HuH-7.5 (cell line): Measurements from ENCODE around the gene DYNLT5.
"Not testable (repeated sequence)": the region's sequence is repeated elsewhere in the genome, so short reads cannot be mapped to it uniquely, and the experiment has no call there.

Experiments
- DNase-seq: peaks from one replicate; pipeline ENCODE4 v3.0.0; 2011; ENCODE audit warnings: low spot score

DYNLT5 gene

DNA sequence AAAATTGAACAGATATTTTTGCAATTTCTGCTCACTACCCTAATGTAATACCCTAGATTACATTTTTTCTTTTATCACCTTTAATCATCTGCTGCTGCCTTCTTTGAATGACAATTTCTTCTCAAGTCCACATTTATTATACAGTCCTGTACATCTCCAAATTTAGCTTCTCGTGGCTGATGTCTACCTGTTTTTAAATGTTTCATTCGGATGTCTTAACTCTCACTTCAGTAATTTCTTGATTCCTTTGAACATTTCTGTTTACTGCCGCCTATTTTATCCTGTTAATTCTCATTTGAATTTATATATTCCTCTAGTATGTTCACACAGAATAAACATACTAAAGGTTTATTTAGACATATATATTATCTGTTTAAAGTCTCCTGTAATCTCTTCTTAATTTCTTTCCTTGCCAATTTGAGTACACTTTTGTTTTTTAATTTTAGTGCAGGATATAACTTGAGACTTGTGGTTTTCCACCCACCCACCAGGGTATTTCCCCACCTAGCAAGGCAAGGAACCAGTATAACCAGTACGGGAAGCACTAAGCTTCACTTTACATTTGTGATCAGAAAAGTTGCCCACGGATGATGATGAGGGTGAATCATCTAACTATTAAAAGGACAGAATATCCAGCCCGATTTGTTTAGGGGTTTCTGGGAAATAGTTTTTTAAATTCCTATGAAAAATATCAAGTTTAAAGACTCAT lies 36.1 kb downstream of the DYNLT5 start:
- no peak for DNase-seq

DNA sequence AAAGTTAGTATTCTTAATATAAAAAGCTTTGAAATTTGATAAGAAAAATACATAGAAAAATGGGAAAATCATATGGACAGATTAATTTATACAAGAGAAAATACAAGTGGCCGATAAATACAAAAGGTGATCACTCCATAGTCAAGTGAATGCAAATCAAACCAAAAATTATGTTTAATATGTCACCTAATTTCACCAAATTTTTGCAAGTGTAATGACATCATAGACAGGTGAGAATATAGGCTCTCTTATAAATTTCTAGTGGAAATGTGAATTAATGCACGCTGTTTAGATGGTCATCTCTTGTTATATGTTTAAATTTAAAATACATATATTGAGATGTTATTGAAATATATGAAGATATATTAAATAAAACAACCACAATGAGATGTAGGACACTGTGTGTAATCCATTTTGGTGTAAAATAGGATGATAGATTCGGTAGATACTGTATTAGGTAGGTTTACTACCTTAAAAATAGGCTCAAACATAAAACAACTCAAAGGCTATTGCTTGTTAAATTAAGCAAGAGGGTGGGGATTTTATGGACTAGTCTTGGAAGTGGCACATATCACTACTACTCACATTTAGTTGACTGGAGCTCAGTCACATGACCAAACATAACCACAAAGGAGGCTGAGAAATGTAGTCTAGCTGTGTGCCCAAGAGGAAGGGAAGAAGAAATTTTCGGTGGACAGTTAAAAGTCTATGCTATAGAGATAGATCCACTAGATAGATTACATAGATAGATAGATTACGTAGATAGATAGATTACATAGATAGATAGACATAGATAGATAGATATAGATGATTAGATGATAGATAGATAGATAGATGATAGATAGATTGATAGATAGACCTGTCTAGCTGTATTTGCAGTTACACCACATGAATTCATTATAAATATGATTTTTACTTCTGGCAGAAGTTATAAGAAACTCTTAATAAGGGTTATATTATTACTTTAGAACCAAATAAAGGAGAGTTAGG lies 39.7 kb downstream of the DYNLT5 start:
- no peak for DNase-seq

DNA sequence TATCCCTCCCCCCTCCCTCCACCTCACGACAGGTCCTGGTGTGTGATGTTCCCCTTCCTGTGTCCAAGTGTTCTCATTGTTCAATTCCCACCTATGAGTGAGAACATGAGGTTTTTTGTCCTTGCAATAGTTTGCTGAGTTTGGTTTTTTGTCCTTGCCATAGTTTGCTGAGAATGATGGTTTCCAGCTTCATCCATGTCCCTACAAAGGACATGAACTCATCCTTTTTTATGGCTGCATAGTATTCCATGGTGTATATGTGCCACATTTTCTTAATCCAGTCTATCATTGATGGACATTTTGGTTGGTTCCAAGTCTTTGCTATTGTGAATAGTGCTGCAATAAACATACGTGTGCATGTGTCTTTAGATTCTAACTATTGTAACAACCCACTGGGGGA lies 43.6 kb downstream of the DYNLT5 start:
- DNase-seq: not testable (repeated sequence)

DNA sequence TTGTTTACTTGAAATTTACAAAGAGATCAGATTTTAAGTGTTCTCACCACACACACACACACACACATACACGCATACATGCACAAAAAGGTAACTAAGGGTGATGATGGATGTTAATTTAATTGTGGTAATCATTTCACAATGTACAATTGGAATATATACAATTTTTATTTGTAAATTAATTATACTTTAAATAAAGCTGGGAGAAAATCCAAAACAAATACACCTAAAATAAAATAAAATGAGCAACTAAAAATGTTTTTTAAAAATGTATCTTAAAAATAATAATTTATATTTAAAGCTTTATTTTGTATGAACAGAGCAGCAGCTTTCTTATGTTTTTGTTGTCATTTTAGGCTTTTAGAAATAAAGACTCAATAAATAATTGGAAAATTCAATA lies 57.0 kb downstream of the DYNLT5 start:
- no peak for DNase-seq

DNA sequence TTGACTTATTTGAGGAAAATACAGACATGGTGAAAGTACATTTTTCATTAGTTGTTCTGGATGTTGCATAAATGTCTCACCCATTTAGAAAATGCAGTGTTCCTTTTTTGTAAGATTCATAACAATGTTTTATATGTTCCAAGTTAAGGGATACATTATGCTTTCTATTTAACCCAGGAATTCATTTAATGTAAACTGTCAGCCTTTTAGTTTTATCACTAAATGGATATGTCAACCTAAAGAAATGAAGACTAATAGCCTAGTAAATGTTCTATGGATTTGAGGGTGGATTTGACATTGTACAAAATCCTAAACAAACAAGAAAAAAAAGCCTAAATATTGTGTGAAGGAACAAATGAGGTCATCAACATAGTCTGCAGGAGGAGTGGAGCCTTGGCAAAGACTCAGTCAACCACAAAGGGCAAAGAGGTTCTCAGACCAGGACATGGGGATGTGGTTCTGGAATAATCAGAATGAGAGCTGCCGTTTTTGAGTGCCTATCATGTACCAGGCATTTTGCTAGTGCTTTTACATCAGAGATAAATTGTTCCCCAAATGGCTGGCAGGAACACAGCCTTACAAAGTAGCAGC lies 57.6 kb downstream of the DYNLT5 start:
- no peak for DNase-seq

DNA sequence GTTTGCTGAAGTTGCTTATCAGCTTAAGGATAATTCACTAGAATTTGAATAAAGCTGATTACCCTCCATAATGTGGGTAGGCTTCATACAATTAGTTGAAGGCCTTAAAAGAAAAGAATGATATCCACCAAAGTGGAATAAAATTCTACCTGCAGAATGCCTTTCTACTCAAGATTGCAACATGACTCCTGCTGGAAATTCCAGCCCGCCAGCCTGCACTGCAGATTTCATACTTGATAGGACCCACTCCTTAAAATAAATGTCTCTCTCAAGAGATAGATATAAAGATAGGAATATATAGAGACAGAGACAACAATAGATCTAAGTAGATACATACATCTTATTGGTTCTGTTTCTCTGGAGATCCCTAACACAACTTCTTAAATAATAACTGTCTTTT lies 72.5 kb downstream of the DYNLT5 start:
- DNase-seq: no peak
